Body of pancreas (tissue), 4 donors: ENCODE measurements around the gene TAF8. TPM values are rescaled to one million over a fixed set of nuclear protein-coding genes. Genes with fewer than 3 reads are reported as not detected.

Source experiments
- ATAC-seq: fragments of 150-250 bp; one replicate; pipeline ENCODE4 v1.9.1; 2016
- DNase-seq, 4 donors: peaks; one replicate each; pipeline ENCODE4 v3.0.0-alpha.2; 2019
- H3K27ac ChIP-seq, 4 donors: fragments of 200-600 bp; sonication (generic); 1 replicate in 3 of 4; 2 replicates in 1 of 4; pipeline versions ENCODE4 v1.5.1 to v1.6.1; 2016 to 2019; ENCODE audit warnings: mild to moderate bottlenecking in 1 of 4, mixed read lengths in 1 of 4, moderate library complexity in 1 of 4
- H3K27me3 ChIP-seq, 2 donors: fragments of 200-600 bp; sonication (generic); one replicate each; pipeline ENCODE4 v1.6.0; 2016; ENCODE audit warnings: mild to moderate bottlenecking in 1 of 2
- H3K36me3 ChIP-seq, 2 donors: fragments of 200-600 bp; sonication (generic); replicated peaks in 1 of 2; 2 replicates each; pipeline ENCODE4 v1.5.1; 2016; ENCODE audit warnings: low read depth in 2 of 2; ENCODE audit not compliant: insufficient read depth in 1 of 2
- H3K4me1 ChIP-seq: fragments of 200-600 bp; sonication (generic); one replicate; pipeline ENCODE4 v1.6.0; 2016
- H3K4me3 ChIP-seq, 2 donors: fragments of 200-600 bp; sonication (generic); 1 replicate in 1 of 2; 2 replicates in 1 of 2; pipeline ENCODE4 v1.5.1; 2016 to 2019
- H3K9me3 ChIP-seq, 3 donors: fragments of 200-600 bp; sonication (generic); 1 replicate in 2 of 3; 2 replicates in 1 of 3; pipeline ENCODE4 v1.5.1; 2016
- POLR2A ChIP-seq, 3 donors: fragments of 450-650 bp; IDR thresholded peaks; one replicate each; pipeline ENCODE4 v1.6.1; 2016; ENCODE audit warnings: antibody characterized with exemption in 3 of 3, mild to moderate bottlenecking in 2 of 3
- WGBS, 2 donors: methylation state at CpG; one replicate each; pipeline ENCODE4 v1.1.5; 2017; 5-methylcytosine and 5-hydroxymethylcytosine counted together
- intact Hi-C: fragments of 100-400 bp; cut with DNase I; formaldehyde crosslinking; loops from one replicate; pipeline ENCODE4 v1.15.1; 2023
- total RNA-seq, 2 donors: library from RNA; depleted of rRNA; stranded (reverse); fragments of >200 nt; gene quantifications; one replicate each; pipeline ENCODE4 v1.1.0, GENCODE V29; 2016
- TF ChIP-seq, protein P1 (sequence below), 7 experiments: fragments of 450-650 bp in 4 of 7; fragments of 200-600 bp in 3 of 7; sonication (generic) in 3 of 7; IDR thresholded peaks; one replicate each; pipeline ENCODE4 v1.5.1; 2016 to 2019; ENCODE audit warnings: antibody characterized with exemption in 7 of 7

The TAF8 gene
- total RNA-seq, 2 donors from 2014 or later: 7.6 to 18.2 TPM

DNA sequence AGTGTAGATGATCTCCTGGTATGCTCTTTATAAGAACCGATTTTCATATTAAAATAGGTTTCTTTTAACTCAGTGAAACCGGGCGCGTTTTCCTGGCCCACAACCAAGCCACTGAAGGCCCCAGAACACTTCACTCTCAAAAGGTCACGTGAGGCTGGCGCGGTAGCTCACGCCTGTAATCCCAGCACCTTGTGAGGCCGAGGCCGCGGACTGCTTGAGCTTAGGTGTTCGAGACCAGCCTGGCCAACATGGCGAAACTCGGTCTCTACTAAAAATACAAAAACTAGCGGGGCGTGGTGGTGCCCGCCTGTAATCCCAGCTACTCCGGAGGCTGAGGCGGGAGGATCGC lies 402 bp upstream of the TAF8 start:
- no peak for ATAC-seq
- peaks cover 62% of the 10 kb centered on the region for H3K4me1 ChIP-seq

DNA sequence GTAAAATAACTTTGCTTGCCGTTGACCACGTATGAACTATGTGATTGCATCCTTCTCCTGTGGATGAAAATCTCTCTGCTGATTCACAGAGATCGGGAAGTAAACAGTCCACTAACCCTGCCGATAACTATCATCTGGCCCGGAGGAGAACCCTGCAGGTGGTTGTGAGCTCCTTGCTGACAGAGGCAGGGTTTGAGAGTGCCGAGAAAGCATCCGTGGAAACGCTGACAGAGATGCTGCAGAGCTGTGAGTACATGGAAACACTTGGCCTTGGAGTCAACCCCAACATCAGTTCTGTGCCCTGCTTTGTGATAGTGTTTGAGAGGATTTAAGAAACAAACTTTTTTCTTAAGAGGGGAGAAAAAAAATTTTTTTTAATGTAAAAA lies 937 bp downstream of the TAF8 start:
- intact Hi-C loops: no loop called here
- H3K27ac ChIP-seq: peak overlapping the region in 1 of 4 donors; percentile 96
- peaks cover 49% of the 10 kb centered on the region for H3K4me1 ChIP-seq
- 3 to 18% methylated on average over 5 to 8 of the region's 8 CpGs for WGBS, 2 donors
- H3K4me3 ChIP-seq: peak overlapping the region in 1 of 2 donors; percentile 56
- no peaks in the 10 kb centered on the region for H3K9me3 ChIP-seq
- TF ChIP-seq, protein P1, sequence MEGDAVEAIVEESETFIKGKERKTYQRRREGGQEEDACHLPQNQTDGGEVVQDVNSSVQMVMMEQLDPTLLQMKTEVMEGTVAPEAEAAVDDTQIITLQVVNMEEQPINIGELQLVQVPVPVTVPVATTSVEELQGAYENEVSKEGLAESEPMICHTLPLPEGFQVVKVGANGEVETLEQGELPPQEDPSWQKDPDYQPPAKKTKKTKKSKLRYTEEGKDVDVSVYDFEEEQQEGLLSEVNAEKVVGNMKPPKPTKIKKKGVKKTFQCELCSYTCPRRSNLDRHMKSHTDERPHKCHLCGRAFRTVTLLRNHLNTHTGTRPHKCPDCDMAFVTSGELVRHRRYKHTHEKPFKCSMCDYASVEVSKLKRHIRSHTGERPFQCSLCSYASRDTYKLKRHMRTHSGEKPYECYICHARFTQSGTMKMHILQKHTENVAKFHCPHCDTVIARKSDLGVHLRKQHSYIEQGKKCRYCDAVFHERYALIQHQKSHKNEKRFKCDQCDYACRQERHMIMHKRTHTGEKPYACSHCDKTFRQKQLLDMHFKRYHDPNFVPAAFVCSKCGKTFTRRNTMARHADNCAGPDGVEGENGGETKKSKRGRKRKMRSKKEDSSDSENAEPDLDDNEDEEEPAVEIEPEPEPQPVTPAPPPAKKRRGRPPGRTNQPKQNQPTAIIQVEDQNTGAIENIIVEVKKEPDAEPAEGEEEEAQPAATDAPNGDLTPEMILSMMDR (IDR thresholded peaks at IDR 0.05): no peak
- TF ChIP-seq POLR2A (IDR thresholded peaks at IDR 0.05): no peak
- H3K27me3 ChIP-seq: no peaks in the 10 kb centered on the region
- ATAC-seq (no peak), DNase-seq (no peak)
- peaks cover 4 to 10% of the 10 kb centered on the region in 2 donors for H3K36me3 ChIP-seq

More for the DNA sequence above, 402 bp upstream of the TAF8 start:
- 36 to 42% methylated on average over 20 of the region's 20 CpGs for WGBS, 2 donors
- TF ChIP-seq, protein P1 (IDR thresholded peaks at IDR 0.05): no peak
- TF ChIP-seq POLR2A (IDR thresholded peaks at IDR 0.05): no peak
- no peaks in the 10 kb centered on the region for H3K36me3 ChIP-seq
- no peaks in the 10 kb centered on the region for H3K9me3 ChIP-seq
- intact Hi-C loops: no loop called here
- H3K27me3 ChIP-seq: no peaks in the 10 kb centered on the region
- H3K27ac ChIP-seq: peak overlapping the region in 3 of 4 donors; percentile 85 to 96 (median 91)
- peak; percentile 41 to 49 (median 44) for DNase-seq
- no peak overlapping the region for H3K4me3 ChIP-seq

DNA sequence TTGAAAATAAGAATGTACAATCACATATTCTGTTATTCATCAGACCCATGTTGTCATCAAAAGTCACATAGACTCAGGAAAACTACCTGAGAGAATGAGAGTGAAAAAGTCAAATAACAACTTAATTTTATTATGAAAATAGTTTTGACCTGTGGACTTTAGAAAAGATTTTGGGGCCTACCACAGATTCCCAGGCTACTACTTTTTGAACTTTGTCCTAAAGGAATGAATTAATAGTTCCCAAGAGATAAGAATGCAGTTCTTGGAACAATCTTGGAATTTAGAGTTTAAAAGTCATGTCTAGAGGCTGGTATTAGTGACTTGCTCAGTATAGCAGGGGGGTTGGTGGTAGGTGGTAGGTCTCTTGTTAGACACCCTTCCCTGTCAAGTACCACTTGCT lies 3.3 kb downstream of the TAF8 start:
- Histone ChIP-seq H3K27ac (no peak overlapping the region), H3K4me1 (peaks cover 30% of the 10 kb centered on the region), H3K27me3 (no peaks in the 10 kb centered on the region), H3K36me3 (peaks cover 8 to 25% of the 10 kb centered on the region in 2 donors), H3K4me3 (no peak overlapping the region), H3K9me3 (no peaks in the 10 kb centered on the region)
- TF ChIP-seq POLR2A (IDR thresholded peaks at IDR 0.05): no peak
- TF ChIP-seq, protein P1 (IDR thresholded peaks at IDR 0.05): no peak
- intact Hi-C loops: no loop called here
- no peak for ATAC-seq
- DNase-seq: no peak

DNA sequence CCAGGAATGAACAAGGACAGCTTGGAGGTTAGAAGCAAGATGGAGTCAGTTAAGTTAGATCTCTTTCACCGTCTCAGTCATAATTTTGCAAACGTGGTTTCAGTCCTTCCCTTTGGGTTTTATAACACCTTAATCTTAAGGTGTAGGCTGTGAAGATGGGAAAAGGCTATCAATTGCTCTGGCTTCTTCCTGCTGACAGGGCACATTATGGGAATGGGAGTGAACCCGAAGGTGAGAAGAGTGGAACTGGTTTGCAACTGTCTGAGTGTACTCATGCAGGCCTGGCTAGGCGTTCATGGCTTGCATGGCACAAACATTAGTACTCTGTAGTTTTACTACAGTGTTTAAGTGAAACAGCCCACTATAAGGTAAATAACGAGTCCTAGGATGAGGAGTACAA lies 9.4 kb downstream of the TAF8 start:
- no peaks in the 10 kb centered on the region for H3K9me3 ChIP-seq
- H3K36me3 ChIP-seq: peaks cover 8 to 36% of the 10 kb centered on the region in 2 donors
- no peak for TF ChIP-seq POLR2A (IDR thresholded peaks at IDR 0.05)
- TF ChIP-seq, protein P1 (IDR thresholded peaks at IDR 0.05): no peak
- no peak overlapping the region for H3K4me3 ChIP-seq
- no peaks in the 10 kb centered on the region for H3K27me3 ChIP-seq
- intact Hi-C loops: no loop called here
- no peak overlapping the region for H3K27ac ChIP-seq
- ATAC-seq (no peak), DNase-seq (no peak)
- WGBS, 2 donors: 91 to 94% methylated on average over 5 of the region's 5 CpGs
- H3K4me1 ChIP-seq: no peaks in the 10 kb centered on the region

DNA sequence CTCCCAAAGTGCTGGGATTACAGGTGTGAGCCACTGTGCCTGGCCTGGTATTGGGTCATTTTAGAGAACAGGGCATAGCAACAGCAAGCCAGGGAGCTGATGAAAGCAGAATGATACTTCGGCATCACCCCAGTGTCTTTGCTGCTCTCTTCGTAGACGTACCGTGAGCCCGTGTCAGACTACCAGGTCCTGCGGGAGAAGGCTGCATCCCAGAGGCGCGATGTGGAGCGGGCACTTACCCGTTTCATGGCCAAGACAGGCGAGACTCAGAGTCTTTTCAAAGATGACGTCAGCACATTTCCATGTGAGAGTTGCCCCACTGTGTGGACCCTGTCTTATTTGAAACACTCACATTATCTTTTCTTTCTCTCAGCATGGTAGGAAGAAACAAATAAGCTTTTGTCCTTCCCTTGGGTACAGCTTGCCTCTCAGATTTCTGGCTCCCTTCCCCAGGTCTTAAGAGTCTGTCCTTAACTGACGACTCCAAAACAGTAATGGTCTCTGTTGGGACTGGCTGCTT lies 15.9 kb downstream of the TAF8 start:
- ATAC-seq: no peak
- no peaks in the 10 kb centered on the region for H3K4me1 ChIP-seq
- H3K4me3 ChIP-seq: no peak overlapping the region
- no peak overlapping the region for H3K27ac ChIP-seq
- H3K9me3 ChIP-seq: no peaks in the 10 kb centered on the region
- no peak for TF ChIP-seq POLR2A (IDR thresholded peaks at IDR 0.05)
- TF ChIP-seq, protein P1 (IDR thresholded peaks at IDR 0.05): no peak
- no peaks in the 10 kb centered on the region for H3K27me3 ChIP-seq
- DNase-seq: no peak
- WGBS, 2 donors: 90 to 92% methylated on average over 12 to 13 of the region's 13 CpGs
- intact Hi-C loops: no loop called here
- peaks cover 6 to 35% of the 10 kb centered on the region in 2 donors for H3K36me3 ChIP-seq
